Posterior cingulate gyrus (tissue), 11 donors: ENCODE results near the gene FCN1.
A peak's percentile ranks its signal among the peaks of the same experiment; 100 is the strongest.
"Not testable (repeated sequence)": the region's sequence is repeated elsewhere in the genome, so short reads cannot be mapped to it uniquely, and the experiment has no call there.

ENCODE experiments used
- DNase-seq, 10 donors: peaks; one replicate each; pipeline versions ENCODE4 v3.0.0 to v3.0.0-alpha.2; 2020 to 2021; ENCODE audit warnings: mixed read lengths in 3 of 10
- intact Hi-C: fragments of 100-400 bp; cut with DNase I; formaldehyde crosslinking; loops from one replicate; pipeline ENCODE4 v1.15.1; 2023

Gene FCN1

DNA sequence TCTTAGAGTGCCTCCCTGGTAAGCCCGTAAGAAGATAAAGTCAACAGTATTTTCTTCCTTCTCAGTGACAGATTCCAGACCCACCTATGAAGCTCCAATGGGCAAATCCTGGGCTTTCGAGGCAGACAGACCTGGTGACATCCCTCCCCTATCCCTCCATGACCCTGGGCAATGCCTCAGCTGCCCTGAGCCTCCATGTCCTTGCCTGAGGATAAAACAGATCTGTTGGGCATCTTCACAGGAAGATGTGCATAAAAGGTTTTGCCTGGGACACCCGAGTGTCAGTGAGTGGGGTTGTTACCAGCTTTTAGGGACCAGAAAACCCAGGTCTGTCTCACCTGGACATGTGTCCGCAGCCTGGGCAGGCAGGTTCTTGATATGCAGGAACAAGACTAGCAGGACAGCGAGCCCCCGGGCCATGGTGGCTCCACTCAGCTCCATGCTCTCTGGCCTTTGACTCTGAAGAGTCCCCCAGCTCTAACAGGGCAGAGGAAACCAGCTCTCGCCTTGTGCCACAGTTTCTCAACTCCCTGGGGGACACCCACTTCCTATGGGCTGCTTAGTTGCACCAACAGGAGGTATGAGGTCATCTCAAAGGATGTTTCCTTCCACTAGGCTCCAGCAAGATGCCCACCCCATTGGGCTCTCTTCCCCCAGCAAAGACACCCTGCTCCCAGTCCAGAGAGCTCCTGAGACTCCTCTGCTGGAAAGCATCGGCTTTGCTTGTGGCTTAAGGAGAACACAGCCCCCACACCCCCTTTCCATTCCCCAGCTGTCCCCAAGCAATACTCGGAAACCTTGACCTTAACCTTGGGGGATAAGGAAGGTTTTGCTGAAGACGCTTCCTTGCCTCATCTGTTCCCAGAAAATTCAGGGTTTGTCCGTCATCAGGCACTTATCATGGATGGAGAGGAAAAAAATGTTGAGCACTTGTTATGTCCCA is at the start of gene FCN1:
TSS of gene FCN1 (minus strand) at position 482 of the 943 bp plus-strand sequence. CDS start at position 441, 41 bp downstream.
- DNase-seq = peak in 1 of 10 donors; percentile 1
- intact Hi-C loops = no loop called here

DNA sequence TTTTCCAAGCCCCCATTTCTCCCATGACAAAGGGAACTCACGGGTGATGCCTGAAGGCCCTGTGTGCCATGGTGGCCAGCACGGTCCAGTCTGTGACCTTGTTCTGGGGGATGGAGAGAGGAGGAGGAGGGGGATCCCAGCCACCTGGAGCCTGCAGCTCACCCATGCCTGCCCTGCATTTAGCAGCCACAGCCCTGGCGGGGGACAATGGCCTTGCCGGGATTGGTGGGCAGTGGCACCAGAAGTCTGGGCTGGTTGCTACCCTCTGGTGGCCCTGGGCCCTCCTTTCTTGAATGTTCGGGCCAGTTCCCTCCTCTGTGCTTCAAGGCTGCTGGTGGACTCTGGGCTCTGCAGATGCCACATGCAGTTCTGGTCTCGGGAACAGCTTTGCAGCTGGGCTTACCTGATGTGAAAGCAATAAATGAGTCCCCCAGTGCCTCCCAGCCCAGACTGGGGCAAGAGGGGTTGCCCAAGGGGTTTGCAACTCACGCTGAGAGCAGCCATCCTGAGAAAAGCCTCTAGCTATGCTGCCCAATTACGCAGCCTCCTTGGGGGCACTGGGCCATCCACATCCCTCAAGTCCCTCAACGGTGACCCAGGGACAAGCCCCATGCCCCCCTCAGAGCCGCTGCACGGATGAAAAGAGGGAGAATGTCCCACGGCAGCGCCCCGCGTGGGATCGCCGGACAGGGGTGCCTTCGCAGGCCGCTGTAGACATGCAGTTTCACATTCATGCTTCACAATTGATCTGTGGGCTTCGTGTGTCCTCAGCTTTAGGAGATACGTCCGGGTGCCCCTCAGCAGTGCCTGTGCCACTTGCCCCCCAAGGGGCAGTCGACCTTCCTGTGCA is 49.2 kb upstream of the FCN1 start:
- intact Hi-C loops = no loop called here
- peak in 3 of 10 donors; percentile 6 to 58 (median 54) for DNase-seq

DNA sequence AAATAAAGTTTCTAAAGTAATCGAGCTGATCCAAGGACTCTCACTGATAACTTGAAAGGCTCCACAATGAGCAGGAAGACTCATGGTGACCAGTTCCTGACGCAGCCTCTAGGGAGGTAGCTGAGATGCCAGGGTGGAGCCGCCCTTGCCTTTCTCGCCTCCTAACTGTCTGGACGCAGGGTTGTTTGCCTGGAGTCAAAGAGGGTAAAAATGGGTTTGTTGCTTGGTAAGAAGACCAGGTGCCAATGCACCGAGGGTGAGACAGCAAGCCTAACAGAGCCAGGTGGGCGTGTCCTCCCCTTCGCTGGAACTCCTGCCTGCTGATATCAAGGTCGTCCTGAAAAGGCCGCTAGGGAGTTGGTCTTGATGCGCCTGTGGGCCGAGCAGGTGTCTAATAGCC is 48.6 kb upstream of the FCN1 start:
- peak in 3 of 10 donors; percentile 3 to 44 (median 20) for DNase-seq
- intact Hi-C loops = no loop called here

DNA sequence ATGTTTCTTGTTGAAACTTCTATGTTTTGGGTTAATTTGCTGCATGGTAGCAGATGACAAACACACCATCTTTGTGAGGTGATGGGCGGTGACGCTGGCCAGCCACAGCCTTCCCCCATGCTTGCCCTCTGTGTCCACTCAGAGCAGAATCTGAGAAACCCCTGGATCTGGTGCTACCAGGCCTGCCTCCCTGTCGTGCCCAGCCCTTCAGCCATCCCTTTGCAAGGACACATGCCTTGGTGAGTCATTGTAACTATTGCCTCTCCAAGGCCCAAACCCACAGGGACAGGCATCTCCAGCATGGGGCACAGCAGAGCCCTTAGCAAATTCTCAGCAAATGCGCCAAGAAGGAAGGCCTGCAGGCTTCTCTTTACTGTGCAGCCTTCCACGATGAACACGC is 48.1 kb upstream of the FCN1 start:
- peak in 1 of 10 donors; percentile 22 for DNase-seq
- intact Hi-C loops = no loop called here

DNA sequence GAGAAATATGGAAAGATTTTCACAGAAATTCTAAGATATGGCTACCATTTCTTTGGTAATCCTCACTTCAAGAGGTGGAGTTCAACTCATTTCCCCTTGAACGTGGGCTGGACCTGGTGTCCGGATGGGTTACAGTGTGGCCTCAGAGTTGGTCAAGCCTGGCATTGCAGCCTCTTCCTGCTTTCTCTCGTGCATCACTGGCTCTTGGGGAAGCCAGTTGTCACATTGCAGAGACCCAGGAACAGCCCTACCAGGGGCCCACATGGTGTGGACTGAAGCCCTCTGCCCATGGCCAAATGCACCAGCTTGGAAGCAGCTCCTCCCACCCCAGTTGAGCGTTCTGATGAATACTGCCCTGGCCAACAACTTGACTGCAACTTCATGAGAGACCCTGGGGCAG is 47.7 kb upstream of the FCN1 start:
- DNase-seq = peak in 1 of 10 donors; percentile 49
- intact Hi-C loops = no loop called here

DNA sequence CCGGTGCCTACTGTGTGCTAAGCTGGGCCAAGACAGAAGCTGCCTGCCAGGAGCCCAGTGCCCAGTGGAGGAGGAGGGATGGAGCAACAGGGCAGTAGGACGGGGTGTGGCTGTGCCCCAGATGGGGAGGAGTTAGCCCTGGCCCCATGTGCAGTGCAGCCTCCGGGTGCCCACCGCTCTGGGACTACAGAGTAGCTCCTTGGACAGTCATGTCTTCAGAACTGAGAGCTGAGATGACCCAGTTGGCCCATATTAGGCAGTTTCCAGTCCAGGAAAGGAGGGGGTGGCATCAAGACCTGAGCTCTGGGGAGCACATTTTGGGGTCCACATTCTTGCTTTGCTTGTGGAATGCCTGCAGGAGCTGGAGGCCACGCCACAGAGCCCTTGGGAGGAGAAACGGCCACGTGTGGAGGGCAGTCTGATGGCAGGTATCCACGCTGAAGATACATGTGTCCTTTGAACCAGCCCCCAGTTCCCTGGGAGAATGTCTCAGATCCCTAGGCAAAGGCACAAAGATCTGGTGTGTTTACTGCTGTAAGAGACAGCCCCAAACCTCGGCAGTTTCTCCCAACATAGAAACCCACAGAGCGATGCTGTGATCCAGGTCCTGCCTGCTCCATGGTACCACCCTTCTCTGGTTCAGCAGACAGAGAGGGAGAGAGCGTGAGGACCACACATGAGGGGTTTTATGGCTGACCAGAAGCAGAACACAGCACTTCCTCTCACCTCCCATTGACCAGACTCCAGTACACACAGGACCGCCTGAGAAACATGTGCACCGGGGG is 46.8 kb upstream of the FCN1 start:
- intact Hi-C loops = no loop called here
- peak in 1 of 10 donors; percentile 77 for DNase-seq

DNA sequence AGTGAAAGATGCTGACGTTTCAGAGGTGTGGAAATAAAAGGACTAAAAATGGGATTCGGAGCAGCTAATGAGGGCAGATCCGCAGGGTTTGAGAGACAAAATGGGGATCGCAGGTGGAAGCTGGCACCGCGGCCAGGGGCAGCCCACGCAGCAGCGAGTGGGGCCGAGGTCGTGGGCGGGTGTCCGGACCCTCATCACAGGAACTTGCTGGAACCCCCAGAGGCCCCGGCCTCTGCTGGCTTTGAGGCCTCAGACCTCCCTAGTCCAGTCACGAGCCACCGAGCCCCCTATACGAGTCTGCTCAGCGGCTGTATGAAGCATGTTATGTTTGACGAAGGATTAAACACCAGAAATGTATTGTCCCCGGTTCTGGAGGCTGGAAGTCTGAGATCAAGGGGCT is 45.8 kb upstream of the FCN1 start:
- DNase-seq = peak in 2 of 10 donors; percentile 3 to 62
- intact Hi-C loops = no loop called here

DNA sequence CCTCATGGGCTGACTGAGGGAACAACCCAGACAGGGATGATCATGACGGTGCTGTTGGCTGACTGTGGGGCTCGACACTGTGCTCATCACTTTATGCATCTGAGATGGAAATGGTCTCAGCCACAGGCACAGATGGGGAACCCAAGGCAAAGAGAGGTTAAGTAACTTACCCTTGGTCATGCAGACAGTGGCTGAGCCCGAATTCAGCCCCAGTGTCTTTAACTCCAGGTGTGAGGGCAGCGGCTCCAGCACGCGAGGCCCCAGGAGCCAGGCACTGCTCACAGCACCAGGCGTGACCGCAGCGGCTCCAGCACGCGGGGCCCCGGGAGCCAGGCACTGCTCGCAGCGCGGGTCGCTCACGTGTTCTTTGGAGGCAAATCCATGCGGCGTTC is 45.3 kb upstream of the FCN1 start:
- intact Hi-C loops = no loop called here
- peak in 3 of 10 donors; percentile 6 to 71 (median 7) for DNase-seq

DNA sequence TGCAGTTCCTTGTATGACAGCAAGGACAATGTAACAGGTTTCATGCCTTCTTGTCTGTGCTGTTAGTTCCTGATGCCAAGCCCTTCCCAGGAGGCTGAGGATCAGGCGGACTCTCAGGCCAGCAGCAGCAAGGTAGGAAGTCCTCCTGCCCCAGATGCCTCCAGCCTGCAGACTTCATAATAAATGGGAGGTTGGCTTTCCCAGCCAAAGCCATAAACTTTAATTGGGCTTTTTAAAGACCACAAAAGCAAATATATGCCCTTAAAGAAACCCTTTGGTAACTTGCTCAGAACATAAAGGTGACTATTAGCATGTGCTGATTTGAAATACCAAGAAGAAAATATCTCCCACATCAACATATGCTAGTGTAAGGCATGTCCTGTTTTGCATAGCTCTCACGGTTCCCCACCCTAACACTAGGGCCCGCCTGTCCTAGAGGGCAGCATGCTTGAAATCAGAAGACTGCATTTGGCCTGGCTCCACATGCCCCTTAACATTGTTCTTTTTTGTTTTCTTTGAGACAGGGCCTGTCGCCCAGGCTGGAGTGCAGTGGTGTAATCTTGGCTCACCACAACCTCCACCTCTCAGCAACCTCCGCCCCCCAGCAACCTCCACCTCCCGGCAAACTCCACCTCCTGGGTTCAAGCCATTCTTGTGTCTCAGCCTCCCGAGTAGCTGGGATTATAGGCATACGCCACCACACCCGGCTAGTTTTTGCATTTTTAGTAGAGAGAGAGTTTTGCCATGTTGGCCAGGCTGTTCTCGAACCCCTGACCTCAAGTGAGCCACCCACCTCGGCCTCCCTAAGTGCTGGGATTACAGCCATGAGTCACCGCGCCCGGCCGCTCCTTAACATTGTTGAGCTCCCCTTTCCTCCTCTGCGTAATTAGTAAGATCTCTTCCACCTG is 44.6 kb upstream of the FCN1 start:
- DNase-seq = peak in 3 of 10 donors; percentile 2 to 16 (median 4)

DNA sequence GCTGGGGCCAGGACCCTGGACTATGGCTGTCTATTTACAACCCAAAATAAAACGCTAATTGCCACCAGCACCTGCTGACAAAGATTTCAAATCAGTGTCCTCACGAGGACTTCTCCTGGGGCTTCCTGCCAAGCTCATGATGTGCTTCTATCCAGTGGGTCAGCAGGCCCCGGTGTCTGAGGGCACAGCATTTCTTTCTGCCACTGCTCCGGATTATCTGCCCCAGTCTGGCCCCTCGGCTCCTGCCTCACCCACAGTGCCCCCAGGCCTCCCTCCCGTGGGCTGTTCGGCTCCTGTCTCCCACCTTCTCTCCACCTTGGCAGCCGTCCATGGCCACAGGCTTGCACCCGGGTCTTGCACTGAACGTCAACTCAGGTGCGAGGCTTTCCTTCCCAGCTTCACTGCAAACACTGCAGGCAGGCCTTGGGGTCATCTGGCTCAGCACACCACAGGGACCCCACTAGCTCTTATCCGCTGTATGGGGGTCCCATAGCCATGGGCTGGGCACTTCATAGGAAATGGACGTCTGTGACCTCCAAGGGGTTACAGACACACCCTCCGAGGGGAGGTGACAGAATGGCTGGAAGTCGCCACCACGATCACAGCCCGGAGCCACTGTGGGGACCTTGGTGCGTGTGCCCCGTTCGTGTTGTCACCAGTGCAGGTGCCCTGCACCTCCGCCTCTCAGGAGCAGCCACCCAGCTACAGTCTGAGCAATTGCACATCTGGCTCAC is 43.8 kb upstream of the FCN1 start:
- DNase-seq = peak in 5 of 10 donors; percentile 7 to 75 (median 11)
- intact Hi-C loops = no loop called here

More for the DNA sequence above, 44.6 kb upstream of the FCN1 start:
- intact Hi-C loops = no loop called here

DNA sequence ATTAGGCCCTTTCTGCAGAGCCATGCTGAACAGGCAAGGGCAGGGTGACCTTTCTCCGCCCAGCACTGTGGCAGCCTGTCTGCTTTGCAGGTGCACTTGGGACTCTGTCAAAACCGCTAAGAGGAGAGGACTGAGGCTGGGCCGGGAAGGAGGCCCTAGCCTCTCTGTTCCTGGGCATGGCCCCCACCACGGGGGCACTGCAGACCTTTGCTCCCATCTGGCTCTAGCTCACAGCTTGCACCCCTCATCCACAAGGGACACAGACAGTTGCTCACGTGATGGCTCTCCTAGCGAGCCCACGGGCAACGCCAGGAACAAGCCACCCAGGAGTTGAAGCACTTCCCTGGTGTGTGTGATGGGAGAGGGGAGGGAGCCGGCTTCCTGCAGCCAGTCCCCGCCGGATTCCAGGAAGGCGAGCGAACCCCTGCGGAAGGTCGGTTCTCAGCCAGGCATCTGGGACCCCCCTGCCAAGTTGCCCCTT is 43.0 kb upstream of the FCN1 start:
- intact Hi-C loops = no loop called here
- DNase-seq = peak in 4 of 10 donors; percentile 6 to 79 (median 38)

DNA sequence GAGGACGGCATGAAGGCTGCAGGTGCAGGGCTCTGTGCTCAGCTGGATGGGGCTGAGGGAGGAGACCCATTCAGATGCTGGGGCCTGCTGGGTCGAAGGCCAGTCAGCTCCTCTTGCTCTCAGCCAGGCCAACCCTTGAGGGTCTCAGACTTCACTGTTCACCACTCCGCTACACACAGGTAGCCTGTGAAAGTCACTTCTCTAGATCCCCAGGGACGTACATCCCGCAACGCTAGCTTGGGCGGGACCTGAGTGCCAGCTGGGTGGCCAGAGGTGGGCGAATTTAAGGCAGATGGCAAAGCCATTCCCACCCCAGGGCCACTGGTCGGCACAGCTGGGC is 42.2 kb upstream of the FCN1 start:
- intact Hi-C loops = no loop called here
- DNase-seq = peak in 4 of 10 donors; percentile 4 to 62 (median 20)

DNA sequence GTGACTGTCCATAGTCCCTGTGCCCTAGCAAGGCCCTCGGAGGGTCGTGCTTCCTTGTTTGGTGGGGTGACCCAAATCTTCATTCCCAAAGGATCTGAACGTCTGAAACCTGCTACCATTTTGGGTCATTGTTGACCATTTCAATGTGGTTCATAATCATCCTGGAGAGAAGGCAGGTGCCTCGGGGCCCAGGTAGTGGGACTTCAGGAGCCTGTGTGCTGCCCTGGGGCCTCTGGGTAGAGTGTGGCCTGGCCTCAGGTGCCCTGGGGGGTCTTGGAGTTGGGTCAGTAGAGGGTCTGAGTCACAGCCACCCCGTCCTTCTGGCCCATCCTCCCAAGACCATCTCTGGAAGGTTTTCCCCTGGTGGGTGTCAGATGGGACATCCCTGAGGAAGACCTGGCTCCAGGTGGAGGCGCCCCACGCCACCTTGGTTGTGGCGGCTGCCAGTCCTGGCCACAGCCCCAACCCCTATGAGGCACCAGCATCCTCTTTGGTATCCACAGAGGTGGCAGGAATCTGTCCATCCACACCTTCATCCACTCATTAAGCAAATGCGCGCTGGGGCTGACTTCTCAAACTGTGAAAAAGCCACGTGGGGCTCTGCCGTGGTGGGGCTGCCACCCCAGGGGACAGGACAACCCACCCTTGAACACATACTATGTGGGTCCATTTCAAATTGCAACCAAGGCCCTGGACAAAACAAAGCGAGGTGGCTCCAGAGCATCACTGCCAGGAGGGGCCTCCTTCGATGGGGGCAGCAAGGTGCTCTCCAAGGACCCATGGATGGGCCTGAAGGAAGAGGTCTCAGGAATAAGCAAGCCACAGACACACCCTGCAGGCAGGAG is 41.6 kb upstream of the FCN1 start:
- intact Hi-C loops = no loop called here
- peak in 4 of 10 donors; percentile 3 to 52 (median 17) for DNase-seq

DNA sequence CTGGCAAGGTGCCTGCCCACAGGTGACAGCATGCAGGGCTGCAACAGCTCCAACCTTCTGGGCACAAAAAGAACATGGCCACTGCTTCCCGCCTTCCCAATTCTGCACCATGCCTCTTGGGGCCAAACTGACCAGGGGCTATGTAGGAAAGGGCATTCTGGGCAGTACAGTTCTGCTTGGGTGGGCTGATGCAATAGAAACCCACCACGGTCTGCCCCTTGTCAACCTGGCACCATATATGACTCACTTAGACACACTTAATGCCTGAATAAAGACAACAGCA is 40.2 kb upstream of the FCN1 start:
- no peak for DNase-seq

DNA sequence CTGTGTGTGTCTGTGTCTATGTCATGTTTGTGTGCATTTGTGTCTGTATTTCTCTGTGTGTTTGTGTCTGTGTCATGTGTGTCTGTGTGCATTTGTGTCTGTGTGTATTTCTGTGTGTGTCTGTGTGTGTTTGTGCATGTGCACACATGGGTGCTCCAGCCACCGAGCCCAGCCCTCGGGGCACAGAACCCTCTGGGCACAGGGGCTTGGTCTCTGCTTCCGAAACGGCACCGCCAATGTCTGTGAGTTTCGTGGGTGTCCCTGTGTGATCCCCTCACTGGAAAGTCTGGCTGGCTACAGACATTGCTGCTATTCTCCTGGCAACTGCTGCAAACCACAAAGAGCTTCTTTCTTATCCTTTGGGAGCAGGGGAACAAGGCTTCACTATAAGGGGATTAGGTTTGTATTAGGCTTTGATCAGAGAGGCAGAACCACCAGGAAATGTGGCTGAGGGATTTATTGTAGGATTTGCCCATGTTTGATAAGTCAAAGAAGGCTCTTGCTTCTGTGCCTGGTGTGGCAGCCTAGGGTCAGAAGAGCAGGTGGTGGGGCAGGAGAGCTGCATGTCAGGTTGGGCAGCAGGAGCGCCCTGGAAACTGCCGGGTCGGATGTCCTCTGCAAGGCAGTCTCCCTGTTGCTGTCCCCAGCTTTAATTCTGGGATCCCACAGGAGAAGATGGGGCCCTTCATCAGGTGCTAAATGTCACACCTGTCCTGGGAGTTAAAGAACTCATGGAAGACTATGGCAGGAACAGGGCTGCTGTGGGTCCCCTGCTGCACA is 39.6 kb upstream of the FCN1 start:
- intact Hi-C loops = no loop called here
- peak in 5 of 10 donors; percentile 4 to 79 (median 41) for DNase-seq

More for the DNA sequence above, 40.2 kb upstream of the FCN1 start:
- intact Hi-C loops = no loop called here

DNA sequence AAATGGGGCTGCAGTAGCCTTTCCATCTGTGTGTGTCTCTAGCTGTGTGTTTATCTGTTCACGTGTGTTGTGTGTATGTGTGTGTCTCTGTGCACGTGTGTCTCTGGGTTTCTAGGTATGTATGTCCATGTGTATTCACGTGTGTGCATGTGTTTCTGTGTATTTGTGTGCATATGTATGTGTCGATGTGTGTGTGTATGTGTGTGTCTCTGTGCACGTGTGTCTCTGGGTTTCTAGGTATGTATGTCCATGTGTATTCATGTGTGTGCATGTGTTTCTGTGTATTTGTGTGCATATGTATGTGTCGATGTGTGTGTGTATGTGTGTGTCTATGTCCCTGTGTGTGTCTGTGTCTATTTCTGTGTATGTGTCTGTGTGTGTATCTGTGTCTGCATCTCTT is 38.7 kb upstream of the FCN1 start:
- intact Hi-C loops, DNase-seq: not testable (repeated sequence)

DNA sequence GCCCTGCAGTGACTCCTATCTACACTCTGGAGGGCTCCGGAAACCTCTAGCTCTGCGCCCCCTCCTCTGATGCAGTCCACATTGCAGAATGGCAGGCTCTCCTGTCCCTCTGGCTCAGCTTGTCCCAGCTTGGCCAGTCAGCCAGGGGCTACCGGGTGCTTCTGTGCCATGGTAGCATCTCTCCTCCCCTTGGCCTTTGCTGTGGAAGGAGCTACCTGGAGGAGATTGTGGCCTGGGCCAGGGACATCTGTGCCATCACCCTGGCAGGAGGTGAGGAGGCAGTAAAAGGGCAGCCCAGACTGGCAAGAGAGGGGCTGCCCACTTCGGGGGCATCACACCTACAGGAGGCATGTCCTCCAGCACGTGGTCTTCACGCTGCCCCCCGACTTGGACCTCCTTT is 38.1 kb upstream of the FCN1 start:
- peak in 3 of 10 donors; percentile 7 to 57 (median 18) for DNase-seq
- intact Hi-C loops = no loop called here
